ENCODE results near the gene F8.

Gene F8

GRCh38 chrX:154809939-154810665 lies 212.4 kb downstream of the F8 start:
- no peak for FAIRE-seq

GRCh38 chrX:154806837-154807501 lies 215.6 kb downstream of the F8 start:
- FAIRE-seq = no peak

- FAIRE-seq = peak; percentile 33
These were observed 216.8 kb downstream of the F8 start for GRCh38 chrX:154805696-154806091.

GRCh38 chrX:154804957-154805695 lies 217.4 kb downstream of the F8 start, which contains the start of gene MPP1:
MPP1 (minus strand) TSS chrX:154805485; CDS start chrX:154805373, 112 bp downstream.
- no peak for FAIRE-seq

GRCh38 chrX:154804261-154804956 lies 218.1 kb downstream of the F8 start:
- no peak for FAIRE-seq

GRCh38 chrX:154802947-154803346 lies 219.6 kb downstream of the F8 start:
- no peak for FAIRE-seq

GRCh38 chrX:154800478-154801210 lies 221.9 kb downstream of the F8 start:
- FAIRE-seq = no peak

GRCh38 chrX:154799556-154800348 lies 222.8 kb downstream of the F8 start:
- no peak for FAIRE-seq

GRCh38 chrX:154797006-154797405 lies 225.5 kb downstream of the F8 start:
- no peak for FAIRE-seq

- FAIRE-seq = peak; percentile 49
These were observed 227.5 kb downstream of the F8 start for GRCh38 chrX:154795016-154795415.

- peak; percentile 78 for FAIRE-seq
These were observed 229.3 kb downstream of the F8 start for GRCh38 chrX:154793084-154793795.

- FAIRE-seq = no peak
These were observed 230.6 kb downstream of the F8 start for GRCh38 chrX:154791939-154792338.

- no peak for FAIRE-seq
These were observed 231.1 kb downstream of the F8 start for GRCh38 chrX:154791467-154791866.
